Suprapubic skin (tissue), 4 donors: Measurements from ENCODE around the gene NTPCR.

Source experiments
- CTCF ChIP-seq, 2 donors: fragments of 200-600 bp in 1 of 2; fragments of 450-650 bp in 1 of 2; sonication (generic) in 1 of 2; IDR thresholded peaks; one replicate each; pipeline ENCODE4 v1.5.1; 2016 to 2019; ENCODE audit warnings: antibody characterized with exemption in 2 of 2, mild to moderate bottlenecking in 1 of 2, moderate library complexity in 1 of 2
- EP300 ChIP-seq: sonication (generic); formaldehyde crosslinking; IDR thresholded peaks from one replicate; pipeline ENCODE4 v1.6.1; 2017; ENCODE audit warnings: antibody characterized with exemption
- POLR2A ChIP-seq, 2 donors: fragments of 450-650 bp; IDR thresholded peaks; one replicate each; pipeline ENCODE4 v1.6.1; 2017; ENCODE audit warnings: antibody characterized with exemption in 2 of 2, mild to moderate bottlenecking in 2 of 2, moderate library complexity in 2 of 2
- POLR2AphosphoS5 ChIP-seq, 3 donors: sonication (generic); formaldehyde crosslinking; IDR thresholded peaks; one replicate each; pipeline ENCODE4 v1.6.1; 2017; ENCODE audit warnings: antibody characterized with exemption in 3 of 3

DNA sequence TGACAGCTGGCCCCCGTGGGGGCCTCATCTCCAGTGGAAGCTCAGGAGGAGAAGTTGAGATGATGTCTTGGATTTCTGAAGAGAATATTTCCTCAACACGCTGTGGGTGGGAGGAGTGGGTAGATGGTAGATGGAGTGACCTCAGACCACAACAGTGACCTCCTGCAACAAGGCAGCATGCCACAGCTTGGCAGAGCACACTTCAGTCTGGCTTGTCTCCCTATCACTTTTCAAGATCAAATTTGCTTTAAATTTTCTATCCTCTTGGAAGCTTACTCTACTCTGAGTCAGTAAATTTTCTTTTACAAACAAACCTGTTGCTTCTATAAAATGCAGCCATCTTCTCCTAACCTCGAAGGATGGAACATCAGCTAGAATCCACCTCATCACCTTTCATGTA, 59.7 kb downstream of the NTPCR start:
- TF ChIP-seq CTCF (IDR thresholded peaks at IDR 0.05) = no peak
- TF ChIP-seq POLR2A (IDR thresholded peaks at IDR 0.05) = no peak
- TF ChIP-seq EP300 = no peak
- TF ChIP-seq POLR2AphosphoS5 (IDR thresholded peaks at IDR 0.05) = no peak
